ENCODE measurements around the gene OXSR1. TPM values are rescaled to one million over a fixed set of nuclear protein-coding genes. Genes with fewer than 3 reads are reported as not detected.

The OXSR1 gene
- total RNA-seq, 4 donors from 2014 or later = 23.9 to 35.8 (median 29.9) TPM

GRCh38 chr3:38224357-38224756 is 59.0 kb downstream of the OXSR1 start:
- Histone ChIP-seq H3K36me3 (peaks cover 0 to 23% (median 0%) of the 10 kb centered on the region in 3 donors), H3K4me1 (peaks cover 0 to 11% (median 0%) of the 10 kb centered on the region in 4 donors), H3K27me3 (no peaks in the 10 kb centered on the region), H3K4me3 (no peak overlapping the region), H3K9me3 (no peaks in the 10 kb centered on the region), H3K27ac (no peak overlapping the region)
- 89 to 90% methylated on average over 4 of the region's 4 CpGs for WGBS, 2 donors
- TF ChIP-seq EP300 (IDR thresholded peaks at IDR 0.05) = no peak
- no peak for TF ChIP-seq POLR2A (IDR thresholded peaks at IDR 0.05)
- TF ChIP-seq CTCF (IDR thresholded peaks at IDR 0.05) = no peak
- no peak for DNase-seq (ENCODE audit: low spot score in 2 of 2)

GRCh38 chr3:38226273-38226672 is 60.9 kb downstream of the OXSR1 start:
- no peak for DNase-seq (ENCODE audit: low spot score in 2 of 2)
- Histone ChIP-seq H3K27me3 (no peaks in the 10 kb centered on the region), H3K27ac (no peak overlapping the region), H3K4me1 (peaks cover 0 to 11% (median 0%) of the 10 kb centered on the region in 4 donors), H3K4me3 (no peak overlapping the region), H3K36me3 (peaks cover 0 to 32% (median 0%) of the 10 kb centered on the region in 3 donors), H3K9me3 (no peaks in the 10 kb centered on the region)
- WGBS, 2 donors = 91 to 98% methylated on average over 2 of the region's 2 CpGs
- TF ChIP-seq EP300 (IDR thresholded peaks at IDR 0.05) (no peak), CTCF (IDR thresholded peaks at IDR 0.05) (no peak), POLR2A (IDR thresholded peaks at IDR 0.05) (no peak)

- TF ChIP-seq EP300 (IDR thresholded peaks at IDR 0.05) (no peak), CTCF (IDR thresholded peaks at IDR 0.05) (no peak), POLR2A (IDR thresholded peaks at IDR 0.05) (no peak)
- no peak for DNase-seq (ENCODE audit: low spot score in 2 of 2)
- 41 to 49% methylated on average over 2 of the region's 2 CpGs for WGBS, 2 donors
- Histone ChIP-seq H3K4me1 (peaks cover 0 to 11% (median 0%) of the 10 kb centered on the region in 4 donors), H3K4me3 (no peak overlapping the region), H3K9me3 (no peaks in the 10 kb centered on the region), H3K36me3 (peaks cover 0 to 43% (median 0%) of the 10 kb centered on the region in 3 donors), H3K27me3 (no peaks in the 10 kb centered on the region), H3K27ac (peak overlapping the region in 1 of 4 donors; percentile 32)
Observed at GRCh38 chr3:38227989-38228388, 62.7 kb downstream of the OXSR1 start.

- H3K27ac ChIP-seq = no peak overlapping the region
- no peak for DNase-seq (ENCODE audit: low spot score in 2 of 2)
- H3K9me3 ChIP-seq = no peaks in the 10 kb centered on the region
- no peak overlapping the region for H3K4me3 ChIP-seq
- peaks cover 0 to 11% (median 0%) of the 10 kb centered on the region in 4 donors for H3K4me1 ChIP-seq
- WGBS, 2 donors = 77 to 83% methylated on average over 1 of the region's 1 CpG
- no peak for TF ChIP-seq POLR2A (IDR thresholded peaks at IDR 0.05)
- no peak for TF ChIP-seq EP300 (IDR thresholded peaks at IDR 0.05)
- no peak for TF ChIP-seq CTCF (IDR thresholded peaks at IDR 0.05)
- H3K36me3 ChIP-seq = peaks cover 0 to 36% (median 0%) of the 10 kb centered on the region in 3 donors
- H3K27me3 ChIP-seq = no peaks in the 10 kb centered on the region
Observed at GRCh38 chr3:38229036-38229435, 63.7 kb downstream of the OXSR1 start.

GRCh38 chr3:38232701-38233100 is 67.4 kb downstream of the OXSR1 start:
- no peak for DNase-seq (ENCODE audit: low spot score in 2 of 2)
- Histone ChIP-seq H3K36me3 (peaks cover 0 to 55% (median 12%) of the 10 kb centered on the region in 3 donors), H3K4me3 (no peak overlapping the region), H3K27ac (no peak overlapping the region), H3K9me3 (peaks cover 0 to 6% (median 2%) of the 10 kb centered on the region in 4 donors), H3K27me3 (no peaks in the 10 kb centered on the region), H3K4me1 (peaks cover 0 to 8% (median 0%) of the 10 kb centered on the region in 4 donors)
- TF ChIP-seq POLR2A (IDR thresholded peaks at IDR 0.05) = no peak
- no peak for TF ChIP-seq EP300 (IDR thresholded peaks at IDR 0.05)
- no peak for TF ChIP-seq CTCF (IDR thresholded peaks at IDR 0.05)
- 73 to 77% methylated on average over 2 of the region's 2 CpGs for WGBS, 2 donors
